DOHH2 (cell line): ENCODE data around the gene HSBP1.

Source experiments
- CTCF ChIP-seq: fragments of 200-600 bp; sonication (generic); IDR thresholded peaks from one replicate; pipeline ENCODE4 v1.5.1; 2014; ENCODE audit warnings: antibody characterized with exemption, mild to moderate bottlenecking, low read depth, low read length; ENCODE audit not compliant: poor library complexity, severe bottlenecking
- EZH2phosphoT487 ChIP-seq: fragments of 200-600 bp; sonication (generic); IDR thresholded peaks from 2 replicates; pipeline ENCODE4 v1.6.1; 2017; ENCODE audit warnings: borderline replicate concordance, mild to moderate bottlenecking, antibody characterized with exemption, low read length, moderate library complexity, mixed read lengths

GRCh38 chr16:83853834-83854233, 46.1 kb downstream of the HSBP1 start:
- TF ChIP-seq CTCF: no peak
- TF ChIP-seq EZH2phosphoT487: no peak
